HepG2 (cell line): Measurements from ENCODE around the gene PPIL6. TPM values are rescaled to one million over a fixed set of nuclear protein-coding genes. Genes with fewer than 3 reads are reported as not detected.

Experiments used
- ERF ChIP-seq: IDR thresholded peaks from 2 replicates; pipeline ENCODE4 v1.6.1; 2018; ENCODE audit warnings: missing biosample characterization, missing genetic modification reagents
- KAT8 ChIP-seq: IDR thresholded peaks from 2 replicates; pipeline ENCODE4 v1.6.1; 2016; ENCODE audit warnings: missing genetic modification reagents, missing compliant biosample characterization
- PHF20 ChIP-seq: sonication (generic); formaldehyde crosslinking; IDR thresholded peaks from 2 replicates; pipeline ENCODE4 v1.5.0; 2020; ENCODE audit warnings: mild to moderate bottlenecking, missing genetic modification reagents
- TFDP2 ChIP-seq: sonication (generic); formaldehyde crosslinking; IDR thresholded peaks from 2 replicates; pipeline ENCODE4 v1.4.0; 2020; ENCODE audit warnings: missing genetic modification reagents
- TFE3 ChIP-seq: IDR thresholded peaks from 2 replicates; pipeline ENCODE4 v1.6.1; 2016
- ZBTB38 ChIP-seq: sonication (generic); formaldehyde crosslinking; IDR thresholded peaks from 2 replicates; pipeline ENCODE4 v1.5.1; 2020; ENCODE audit warnings: mild to moderate bottlenecking, missing genetic modification reagents
- ZNF263 ChIP-seq: sonication (generic); formaldehyde crosslinking; IDR thresholded peaks from 2 replicates; pipeline ENCODE4 v1.4.0; 2020; ENCODE audit warnings: missing genetic modification reagents
- ZNF281 ChIP-seq: sonication (generic); formaldehyde crosslinking; IDR thresholded peaks from 2 replicates; pipeline ENCODE4 v1.4.0; 2020; ENCODE audit warnings: missing genetic modification reagents, borderline replicate concordance
- ZNF407 ChIP-seq: sonication (generic); formaldehyde crosslinking; IDR thresholded peaks from one replicate; pipeline ENCODE4 v1.5.1; 2020; ENCODE audit warnings: mild to moderate bottlenecking, missing genetic modification reagents; ENCODE audit errors: not compliant biosample characterization
- ZNF746 ChIP-seq: sonication (generic); formaldehyde crosslinking; IDR thresholded peaks from 2 replicates; pipeline ENCODE4 v1.8.0; 2022; ENCODE audit warnings: mild to moderate bottlenecking, missing genetic modification reagents
- ZNF784 ChIP-seq: sonication (generic); formaldehyde crosslinking; IDR thresholded peaks from 2 replicates; pipeline ENCODE4 v1.5.1; 2020; ENCODE audit warnings: missing genetic modification reagents, mild to moderate bottlenecking, borderline replicate concordance
- ZNF790 ChIP-seq: sonication (generic); formaldehyde crosslinking; IDR thresholded peaks from 2 replicates; pipeline ENCODE4 v1.8.0; 2022; ENCODE audit warnings: missing genetic modification reagents, mild to moderate bottlenecking, borderline replicate concordance
- polyA plus RNA-seq, 8 experiments: library from polyadenylated mRNA; depleted of rRNA in 3 of 8; stranded (reverse) in 7 of 8; unstranded in 1 of 8; fragments of >200 nt; fragmentation: Illumina TruSeq in 4 of 8; extraction: Trizol in 4 of 8; gene quantifications; 2 replicates each; pipeline versions ENCODE4 v1.2.1 to v1.2.3, GENCODE V29; 2011 to 2016; ENCODE audit warnings: low read depth in 4 of 8, missing spikeins in 1 of 8, mixed read lengths in 1 of 8; ENCODE audit not compliant: insufficient read depth in 1 of 8
- total RNA-seq, 5 experiments: library from RNA; depleted of rRNA; stranded (reverse); fragments of >200 nt; fragmentation: Illumina TruSeq; extraction: Trizol; gene quantifications; 2 replicates each; pipeline ENCODE4 v1.2.3, GENCODE V29; 2016; ENCODE audit warnings: low read depth in 1 of 5

The PPIL6 gene
- total and polyA plus RNA-seq, 2 of the 13 experiments (the other 11 are each of a cell fraction or from before 2014, with no cell fraction given), result 0.22 to 0.46 TPM

DNA sequence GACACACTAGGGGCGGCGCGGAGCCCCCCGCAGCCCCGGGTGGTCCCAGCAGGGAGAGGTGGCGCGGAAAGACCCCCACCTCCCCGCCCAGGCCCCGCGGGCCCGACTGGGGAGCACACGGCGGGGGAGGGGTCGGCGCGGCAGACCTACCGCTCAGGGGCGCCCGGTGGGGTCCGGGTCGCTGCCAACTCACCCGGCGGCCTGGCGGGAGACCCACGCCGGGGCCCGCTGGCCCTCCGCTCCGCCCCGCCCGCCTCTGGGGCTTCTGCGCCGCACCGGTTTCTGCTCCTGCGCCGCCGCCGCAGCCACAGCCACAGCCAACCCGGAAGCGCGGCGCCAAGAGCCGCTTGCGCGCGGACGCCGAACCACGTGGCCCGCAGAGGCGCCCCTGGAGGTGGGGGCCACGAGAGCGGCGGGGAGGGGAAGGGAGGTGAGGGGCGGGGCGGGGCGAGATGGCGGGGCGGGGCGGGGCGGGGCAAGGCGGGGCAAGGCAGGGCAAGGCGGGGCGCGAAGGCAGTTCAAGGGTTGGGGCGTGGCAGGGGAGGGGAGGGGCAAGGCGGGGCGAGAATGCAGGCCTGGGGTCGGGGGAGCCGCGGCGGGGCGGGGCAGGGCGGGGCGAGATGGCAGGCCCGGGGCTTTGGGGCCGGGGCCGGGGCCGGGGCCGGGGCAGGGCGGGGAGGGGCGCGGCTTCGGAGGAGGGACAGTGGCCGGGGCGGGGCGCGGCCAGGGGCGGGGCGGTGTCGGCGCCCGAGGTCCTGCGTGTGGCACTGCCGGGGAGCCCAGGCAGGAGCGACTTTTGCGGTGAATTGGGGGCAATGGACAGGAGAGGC lies 42.7 kb upstream of the PPIL6 start, which contains the start of gene ZBTB24 (continued):
- TF ChIP-seq TFDP2, result peak; percentile 77
- peak; percentile 36; the same call in 1 of the 2 replicates for TF ChIP-seq KAT8
- TF ChIP-seq ZNF281, result no peak
- TF ChIP-seq TFE3 (CRISPR knock-in tag), result 0 out of 2 replicates have a peak, but pooled peaks have one; percentile 40
- TF ChIP-seq PHF20, result peak; percentile 59; the same call in 1 of the 2 replicates
- TF ChIP-seq ZNF790 (CRISPR knock-in tag), result peak; percentile 70; the same call in 1 of the 2 replicates
- TF ChIP-seq ZNF407 (CRISPR knock-in tag), result no peak
- 0 out of 2 replicates have a peak, but pooled peaks have one; percentile 35 for TF ChIP-seq ZNF746 (CRISPR knock-in tag)
- TF ChIP-seq ZNF784 (CRISPR knock-in tag), result peak; percentile 82; the same call in 1 of the 2 replicates
- 0 out of 2 replicates have a peak, but pooled peaks have one; percentile 16 for TF ChIP-seq ERF (CRISPR knock-in tag)
- TF ChIP-seq ZBTB38 (CRISPR knock-in tag), result 0 out of 2 replicates have a peak, but pooled peaks have one; percentile 38
- TF ChIP-seq ZNF263, result peak; percentile 26; the same call in 1 of the 2 replicates
